Neutrophil (primary cell): ENCODE results near the gene STX8.
"Not testable (repeated sequence)": the region's sequence is repeated elsewhere in the genome, so short reads cannot be mapped to it uniquely, and the experiment has no call there.

ENCODE experiments used
- H3K27ac ChIP-seq: fragments of 200-600 bp; sonication (generic); 2 replicates; pipeline ENCODE4 v1.5.1; 2016; ENCODE audit warnings: mild to moderate bottlenecking, moderate library complexity
- H3K27me3 ChIP-seq: fragments of 200-600 bp; sonication (generic); 2 replicates; pipeline ENCODE4 v1.6.0; 2016; ENCODE audit warnings: mild to moderate bottlenecking
- H3K36me3 ChIP-seq: fragments of 200-600 bp; sonication (generic); 2 replicates; pipeline ENCODE4 v1.5.1; 2017
- H3K4me1 ChIP-seq, 2 experiments: fragments of 200-600 bp in 1 of 2; sonication (generic) in 1 of 2; 1 replicate in 1 of 2; 2 replicates in 1 of 2; pipeline versions ENCODE4 v1.5.1 to v1.6.1; 2013 to 2016; ENCODE audit warnings: low read depth in 1 of 2, low read length in 1 of 2, mild to moderate bottlenecking in 1 of 2, moderate library complexity in 1 of 2; ENCODE audit not compliant: control insufficient read depth in 1 of 2, insufficient read depth in 1 of 2
- H3K4me3 ChIP-seq, 2 experiments: fragments of 200-600 bp in 1 of 2; sonication (generic) in 1 of 2; 1 replicate in 1 of 2; 2 replicates in 1 of 2; pipeline ENCODE4 v1.5.1; 2013 to 2016; ENCODE audit warnings: low read depth in 1 of 2, low read length in 1 of 2, mild to moderate bottlenecking in 1 of 2, moderate library complexity in 1 of 2
- H3K9me3 ChIP-seq: fragments of 200-600 bp; sonication (generic); 2 replicates; pipeline ENCODE4 v1.5.1; 2016
- TF ChIP-seq, protein P1 (sequence below): fragments of 200-600 bp; sonication (generic); IDR thresholded peaks from 2 replicates; pipeline ENCODE4 v1.5.1; 2016; ENCODE audit warnings: antibody characterized with exemption

Gene STX8

DNA sequence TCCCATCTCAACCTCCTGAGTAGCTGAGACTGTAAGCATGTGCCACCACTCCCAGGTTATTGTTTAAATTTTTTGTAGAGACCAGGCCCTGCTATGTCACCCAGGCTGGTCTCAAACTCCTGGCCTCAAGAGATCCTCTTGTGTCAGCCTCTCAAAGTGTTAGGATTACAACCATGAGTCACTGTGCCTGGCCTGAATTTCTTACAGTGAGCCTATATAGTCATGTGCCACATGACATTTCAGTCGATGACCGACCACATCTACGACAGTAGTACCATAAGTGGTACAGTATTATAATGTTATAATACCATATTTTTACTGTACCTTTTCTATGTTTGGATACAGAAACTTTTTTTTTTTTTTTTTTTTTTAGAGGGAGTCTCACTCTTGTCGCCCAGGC, 195.3 kb downstream of the STX8 start:
- Histone ChIP-seq H3K4me1 (peaks cover 3 to 7% of the 10 kb centered on the region in 2 experiments), H3K27ac (no peak overlapping the region), H3K9me3 (no peaks in the 10 kb centered on the region), H3K4me3 (no peak overlapping the region), H3K27me3 (no peaks in the 10 kb centered on the region), H3K36me3 (peaks cover 6% of the 10 kb centered on the region)
- TF ChIP-seq, protein P1, sequence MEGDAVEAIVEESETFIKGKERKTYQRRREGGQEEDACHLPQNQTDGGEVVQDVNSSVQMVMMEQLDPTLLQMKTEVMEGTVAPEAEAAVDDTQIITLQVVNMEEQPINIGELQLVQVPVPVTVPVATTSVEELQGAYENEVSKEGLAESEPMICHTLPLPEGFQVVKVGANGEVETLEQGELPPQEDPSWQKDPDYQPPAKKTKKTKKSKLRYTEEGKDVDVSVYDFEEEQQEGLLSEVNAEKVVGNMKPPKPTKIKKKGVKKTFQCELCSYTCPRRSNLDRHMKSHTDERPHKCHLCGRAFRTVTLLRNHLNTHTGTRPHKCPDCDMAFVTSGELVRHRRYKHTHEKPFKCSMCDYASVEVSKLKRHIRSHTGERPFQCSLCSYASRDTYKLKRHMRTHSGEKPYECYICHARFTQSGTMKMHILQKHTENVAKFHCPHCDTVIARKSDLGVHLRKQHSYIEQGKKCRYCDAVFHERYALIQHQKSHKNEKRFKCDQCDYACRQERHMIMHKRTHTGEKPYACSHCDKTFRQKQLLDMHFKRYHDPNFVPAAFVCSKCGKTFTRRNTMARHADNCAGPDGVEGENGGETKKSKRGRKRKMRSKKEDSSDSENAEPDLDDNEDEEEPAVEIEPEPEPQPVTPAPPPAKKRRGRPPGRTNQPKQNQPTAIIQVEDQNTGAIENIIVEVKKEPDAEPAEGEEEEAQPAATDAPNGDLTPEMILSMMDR = no peak

DNA sequence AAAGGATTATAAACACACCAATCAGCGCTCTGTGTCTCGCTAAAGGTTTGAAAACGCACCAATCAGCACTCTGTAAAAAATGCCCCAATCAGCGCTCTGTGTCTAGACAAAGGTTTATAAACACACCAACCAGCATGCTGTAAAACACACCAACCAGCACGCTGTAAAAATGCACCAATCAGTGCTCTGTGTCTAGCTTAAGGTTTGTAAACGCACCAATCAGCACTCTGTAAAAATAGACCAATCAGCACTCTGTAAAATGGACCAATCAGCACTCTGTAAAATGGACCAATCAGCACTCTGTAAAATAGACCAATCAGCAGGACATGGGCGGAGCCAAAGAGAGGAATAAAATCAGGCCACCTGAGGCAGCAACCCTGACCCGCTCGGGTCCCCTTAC, 199.4 kb downstream of the STX8 start:
- not testable (repeated sequence) for H3K4me1 ChIP-seq, H3K36me3 ChIP-seq, H3K27me3 ChIP-seq, H3K9me3 ChIP-seq, H3K27ac ChIP-seq, H3K4me3 ChIP-seq

DNA sequence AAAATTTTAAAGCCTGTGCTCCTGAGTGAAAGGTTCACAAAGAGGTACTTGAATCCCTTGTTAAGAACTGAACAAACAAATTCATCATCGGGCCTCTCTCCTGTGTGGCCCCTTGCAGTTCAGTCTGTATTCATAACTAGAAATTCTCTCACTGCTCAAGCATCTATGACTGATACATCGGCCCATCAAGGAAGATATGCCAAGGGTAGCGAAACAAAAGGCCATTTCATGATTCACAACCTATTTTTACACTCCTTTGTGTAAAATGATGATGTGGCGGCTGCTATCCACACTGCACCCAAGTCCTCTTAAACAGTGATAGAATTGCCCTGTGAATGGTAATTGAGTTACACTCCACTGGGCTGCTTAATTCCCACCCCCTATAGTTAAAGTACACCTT, 204.6 kb downstream of the STX8 start:
- H3K27me3 ChIP-seq = no peaks in the 10 kb centered on the region
- H3K4me1 ChIP-seq = no peaks in the 10 kb centered on the region
- H3K9me3 ChIP-seq = no peaks in the 10 kb centered on the region
- TF ChIP-seq, protein P1 = no peak
- H3K4me3 ChIP-seq = no peak overlapping the region
- H3K27ac ChIP-seq = no peak overlapping the region
- H3K36me3 ChIP-seq = no peaks in the 10 kb centered on the region

DNA sequence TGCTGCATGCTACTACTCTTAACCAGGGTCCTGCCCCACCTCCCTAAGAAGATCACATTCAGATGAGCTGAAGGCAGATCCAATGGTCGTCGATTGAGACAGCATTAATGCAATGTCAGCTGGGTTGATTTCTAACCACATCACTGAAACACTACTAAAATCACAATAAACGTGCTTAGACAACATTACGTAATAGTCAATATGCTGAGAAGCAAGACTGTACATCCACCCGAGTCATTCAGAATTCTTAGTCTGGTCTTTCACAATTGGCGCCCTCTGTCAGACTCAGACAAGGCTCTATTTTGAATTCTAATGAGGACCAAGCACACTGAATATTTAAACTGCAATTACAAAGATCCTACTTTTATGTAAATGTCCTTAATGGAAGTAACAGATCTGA, 205.2 kb downstream of the STX8 start:
- Histone ChIP-seq H3K27me3 (no peaks in the 10 kb centered on the region), H3K36me3 (no peaks in the 10 kb centered on the region), H3K4me3 (no peak overlapping the region), H3K9me3 (no peaks in the 10 kb centered on the region), H3K27ac (no peak overlapping the region), H3K4me1 (no peaks in the 10 kb centered on the region)
- TF ChIP-seq, protein P1 = no peak

DNA sequence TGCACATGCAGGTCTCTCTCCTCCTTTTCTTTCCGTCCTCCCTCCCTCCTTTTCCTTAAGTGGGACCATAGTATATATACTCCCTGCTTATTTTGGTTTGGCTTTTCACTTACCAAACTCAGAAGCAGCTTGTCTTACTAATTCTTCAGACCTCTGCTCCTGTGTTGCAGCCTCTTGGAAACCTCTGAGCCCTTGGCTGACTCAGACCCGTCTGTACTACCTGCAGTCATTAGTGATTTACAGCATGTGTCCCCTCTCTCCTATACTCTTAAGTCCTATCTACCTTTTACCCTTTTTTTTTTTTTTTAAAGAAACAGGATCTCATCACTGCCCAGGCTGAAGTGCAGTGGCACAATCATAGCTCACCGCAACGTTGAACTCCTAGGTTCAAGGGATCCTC, 207.0 kb downstream of the STX8 start:
- Histone ChIP-seq H3K4me1 (no peaks in the 10 kb centered on the region), H3K4me3 (no peak overlapping the region), H3K36me3 (no peaks in the 10 kb centered on the region), H3K27me3 (no peaks in the 10 kb centered on the region), H3K9me3 (no peaks in the 10 kb centered on the region), H3K27ac (no peak overlapping the region)
- TF ChIP-seq, protein P1 = no peak

DNA sequence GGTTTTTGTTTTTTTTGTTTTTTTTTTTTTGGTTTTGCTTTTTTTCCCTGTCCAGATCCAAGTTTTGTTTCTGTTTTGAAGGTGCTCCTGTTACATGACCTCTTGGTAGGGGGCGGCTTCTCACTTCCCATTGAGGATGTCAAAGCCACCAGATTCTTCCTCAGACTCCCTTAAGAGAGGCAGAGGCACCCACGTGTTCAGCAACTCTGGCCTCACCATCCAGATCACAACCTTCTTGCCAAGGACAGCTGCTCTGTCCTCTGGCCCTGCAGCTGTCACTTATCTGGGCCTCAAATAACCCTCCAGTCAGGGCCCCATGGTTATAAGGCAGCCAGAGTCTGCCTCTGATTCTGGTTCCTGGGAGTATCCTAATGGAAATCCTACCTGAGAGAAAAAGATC, 208.5 kb downstream of the STX8 start:
- Histone ChIP-seq H3K4me3 (no peak overlapping the region), H3K36me3 (no peaks in the 10 kb centered on the region), H3K27ac (no peak overlapping the region), H3K4me1 (no peaks in the 10 kb centered on the region), H3K27me3 (no peaks in the 10 kb centered on the region), H3K9me3 (no peaks in the 10 kb centered on the region)
- TF ChIP-seq, protein P1 = no peak
